DOHH2 (cell line): ENCODE results near the gene KRTCAP2.

Experiments
- H3F3A ChIP-seq: fragments of 200-600 bp; sonication (generic), shearing (Covaris generic); 2 replicates; pipeline ENCODE4 v1.6.0; 2016; ENCODE audit warnings: antibody characterized with exemption, mild to moderate bottlenecking; ENCODE audit not compliant: control insufficient read depth, insufficient read depth
- H3K27ac ChIP-seq: fragments of 200-600 bp; sonication (generic); 2 replicates; pipeline ENCODE4 v1.5.1; 2014; ENCODE audit warnings: low read depth, mild to moderate bottlenecking, low read length, moderate library complexity
- H3K27me3 ChIP-seq: fragments of 200-600 bp; sonication (generic); 2 replicates; pipeline ENCODE4 v1.6.1; 2014; ENCODE audit warnings: mild to moderate bottlenecking, low read length, mixed read lengths; ENCODE audit not compliant: control insufficient read depth
- H3K36me3 ChIP-seq: fragments of 200-600 bp; sonication (generic); 2 replicates; pipeline ENCODE4 v1.6.1; 2014; ENCODE audit warnings: mild to moderate bottlenecking, low read length, moderate library complexity, mixed read lengths; ENCODE audit not compliant: control insufficient read depth
- H3K4me1 ChIP-seq: fragments of 200-600 bp; sonication (generic); 2 replicates; pipeline ENCODE4 v1.6.1; 2014; ENCODE audit warnings: mild to moderate bottlenecking, low read length, mixed read lengths; ENCODE audit not compliant: control insufficient read depth
- H3K4me2 ChIP-seq: fragments of 200-600 bp; sonication (generic); 2 replicates; pipeline ENCODE4 v1.6.0; 2014; ENCODE audit warnings: mild to moderate bottlenecking, low read length, moderate library complexity
- H3K4me3 ChIP-seq: fragments of 200-600 bp; sonication (generic); 2 replicates; pipeline ENCODE4 v1.5.1; 2014; ENCODE audit warnings: mild to moderate bottlenecking, low read length, mixed read lengths
- H3K79me2 ChIP-seq: fragments of 200-600 bp; sonication (generic); 2 replicates; pipeline ENCODE4 v1.6.1; 2014; ENCODE audit warnings: mild to moderate bottlenecking, low read length, mixed read lengths; ENCODE audit not compliant: control insufficient read depth
- H3K9me2 ChIP-seq: fragments of 200-600 bp; sonication (generic); replicated peaks from 2 replicates; pipeline ENCODE4 v1.6.1; 2014; ENCODE audit warnings: mild to moderate bottlenecking, low read length, mixed read lengths; ENCODE audit not compliant: control insufficient read depth
- H3K9me3 ChIP-seq: fragments of 200-600 bp; sonication (generic); 2 replicates; pipeline ENCODE4 v1.6.1; 2014; ENCODE audit warnings: antibody characterized with exemption, low read length, mixed read lengths; ENCODE audit not compliant: control insufficient read depth, insufficient read depth
- H4K20me1 ChIP-seq: fragments of 200-600 bp; sonication (generic); 2 replicates; pipeline ENCODE4 v1.6.0; 2014; ENCODE audit warnings: low read depth, mild to moderate bottlenecking, antibody characterized with exemption, low read length, moderate library complexity; ENCODE audit not compliant: control insufficient read depth, insufficient read depth
- EZH2phosphoT487 ChIP-seq: fragments of 200-600 bp; sonication (generic); IDR thresholded peaks from 2 replicates; pipeline ENCODE4 v1.6.1; 2017; ENCODE audit warnings: borderline replicate concordance, mild to moderate bottlenecking, antibody characterized with exemption, low read length, moderate library complexity, mixed read lengths
- TF ChIP-seq, protein P1 (sequence below): fragments of 200-600 bp; sonication (generic); IDR thresholded peaks from one replicate; pipeline ENCODE4 v1.5.1; 2014; ENCODE audit warnings: antibody characterized with exemption, mild to moderate bottlenecking, low read depth, low read length; ENCODE audit not compliant: poor library complexity, severe bottlenecking

The KRTCAP2 gene

DNA sequence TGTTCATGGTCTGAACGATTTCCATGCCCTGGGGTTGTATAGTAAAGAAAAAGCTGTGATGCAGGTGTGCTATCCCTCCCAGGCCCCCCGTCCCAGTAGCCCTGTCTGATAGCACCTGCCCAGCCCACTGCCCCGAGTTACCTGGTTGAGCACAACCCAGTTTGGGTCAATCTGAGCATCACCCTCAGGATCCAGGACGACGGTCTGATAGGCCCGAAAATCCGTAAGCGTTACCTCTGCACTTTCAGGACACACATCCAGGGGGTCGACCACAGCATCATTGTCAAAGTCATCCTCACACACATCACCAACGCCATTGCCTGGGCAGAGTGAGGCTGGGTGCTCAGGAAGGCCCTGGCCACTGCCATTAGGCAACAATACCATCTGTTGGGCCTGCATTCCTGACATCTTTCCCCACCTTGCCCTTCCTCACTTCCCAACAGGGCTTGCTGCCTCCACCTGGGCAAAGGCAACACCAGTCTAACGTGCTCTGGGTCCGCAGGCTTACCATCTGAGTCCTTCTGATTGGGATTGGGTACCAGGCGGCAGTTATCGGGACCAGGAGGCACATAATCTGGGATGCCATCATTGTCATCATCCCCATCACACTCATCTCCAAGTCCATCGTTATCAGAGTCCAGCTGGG is 24.9 kb upstream of the KRTCAP2 start:
- TF ChIP-seq, protein P1, sequence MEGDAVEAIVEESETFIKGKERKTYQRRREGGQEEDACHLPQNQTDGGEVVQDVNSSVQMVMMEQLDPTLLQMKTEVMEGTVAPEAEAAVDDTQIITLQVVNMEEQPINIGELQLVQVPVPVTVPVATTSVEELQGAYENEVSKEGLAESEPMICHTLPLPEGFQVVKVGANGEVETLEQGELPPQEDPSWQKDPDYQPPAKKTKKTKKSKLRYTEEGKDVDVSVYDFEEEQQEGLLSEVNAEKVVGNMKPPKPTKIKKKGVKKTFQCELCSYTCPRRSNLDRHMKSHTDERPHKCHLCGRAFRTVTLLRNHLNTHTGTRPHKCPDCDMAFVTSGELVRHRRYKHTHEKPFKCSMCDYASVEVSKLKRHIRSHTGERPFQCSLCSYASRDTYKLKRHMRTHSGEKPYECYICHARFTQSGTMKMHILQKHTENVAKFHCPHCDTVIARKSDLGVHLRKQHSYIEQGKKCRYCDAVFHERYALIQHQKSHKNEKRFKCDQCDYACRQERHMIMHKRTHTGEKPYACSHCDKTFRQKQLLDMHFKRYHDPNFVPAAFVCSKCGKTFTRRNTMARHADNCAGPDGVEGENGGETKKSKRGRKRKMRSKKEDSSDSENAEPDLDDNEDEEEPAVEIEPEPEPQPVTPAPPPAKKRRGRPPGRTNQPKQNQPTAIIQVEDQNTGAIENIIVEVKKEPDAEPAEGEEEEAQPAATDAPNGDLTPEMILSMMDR: no peak
- TF ChIP-seq EZH2phosphoT487: no peak
- Histone ChIP-seq H3K4me2 (no peak overlapping the region), H4K20me1 (no peaks in the 10 kb centered on the region), H3K36me3 (0 out of 2 replicates have a peak, but pooled peaks cover 5% of the 10 kb centered on the region), H3K27me3 (no peaks in the 10 kb centered on the region), H3K4me3 (no peak overlapping the region), H3K79me2 (no peaks in the 10 kb centered on the region; the same call in 1 of the 2 replicates), H3K27ac (no peak overlapping the region), H3K4me1 (peaks cover 27% of the 10 kb centered on the region), H3F3A (peaks cover 4% of the 10 kb centered on the region; the same call in 1 of the 2 replicates), H3K9me3 (no peaks in the 10 kb centered on the region), H3K9me2 (no peaks in the 10 kb centered on the region)

DNA sequence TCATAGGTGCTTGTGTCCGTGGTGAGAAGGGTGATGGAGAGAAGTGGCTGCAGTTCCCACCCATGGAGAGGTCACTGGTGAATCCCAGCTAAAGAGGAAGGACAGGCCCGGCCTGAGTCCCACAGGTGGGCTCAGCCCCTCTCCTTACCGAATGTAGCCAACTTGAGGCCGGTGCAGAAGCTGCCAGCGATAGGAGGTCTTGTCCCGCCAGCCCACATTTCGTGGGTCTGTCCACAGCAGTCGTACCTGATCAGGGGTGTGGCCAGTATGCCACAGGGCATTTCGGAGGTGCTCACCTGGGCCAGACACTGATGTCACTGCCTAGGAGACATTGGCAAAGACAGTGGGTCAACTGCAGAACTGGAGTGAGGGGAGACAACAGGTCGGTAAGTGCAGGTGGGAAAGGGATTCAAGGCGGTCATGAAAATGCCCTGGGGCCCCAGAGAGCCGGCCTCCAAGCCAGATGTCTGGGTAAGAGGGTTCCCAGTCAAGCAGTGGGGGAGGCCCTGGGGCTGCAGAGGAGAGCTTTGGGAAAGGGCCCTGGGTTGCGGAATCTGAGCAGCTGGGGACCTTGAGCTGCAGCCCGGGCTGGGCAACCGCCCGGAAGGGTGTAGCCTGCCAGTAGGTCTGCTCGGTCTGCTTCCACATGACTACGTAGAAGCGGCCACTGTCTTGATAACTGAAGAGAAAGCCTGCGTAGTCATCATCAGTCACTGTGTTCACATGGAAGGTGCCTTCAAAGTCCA is 24.0 kb upstream of the KRTCAP2 start:
- TF ChIP-seq EZH2phosphoT487: no peak
- TF ChIP-seq, protein P1: no peak
- Histone ChIP-seq H3K79me2 (no peaks in the 10 kb centered on the region; the same call in 1 of the 2 replicates), H3K9me2 (no peaks in the 10 kb centered on the region), H3K4me1 (peaks cover 34% of the 10 kb centered on the region), H3F3A (peaks cover 9% of the 10 kb centered on the region; the same call in 1 of the 2 replicates), H3K4me3 (no peak overlapping the region), H3K27me3 (no peaks in the 10 kb centered on the region), H3K9me3 (no peaks in the 10 kb centered on the region), H3K36me3 (0 out of 2 replicates have a peak, but pooled peaks cover 5% of the 10 kb centered on the region), H4K20me1 (no peaks in the 10 kb centered on the region), H3K27ac (no peak overlapping the region), H3K4me2 (no peak overlapping the region)

DNA sequence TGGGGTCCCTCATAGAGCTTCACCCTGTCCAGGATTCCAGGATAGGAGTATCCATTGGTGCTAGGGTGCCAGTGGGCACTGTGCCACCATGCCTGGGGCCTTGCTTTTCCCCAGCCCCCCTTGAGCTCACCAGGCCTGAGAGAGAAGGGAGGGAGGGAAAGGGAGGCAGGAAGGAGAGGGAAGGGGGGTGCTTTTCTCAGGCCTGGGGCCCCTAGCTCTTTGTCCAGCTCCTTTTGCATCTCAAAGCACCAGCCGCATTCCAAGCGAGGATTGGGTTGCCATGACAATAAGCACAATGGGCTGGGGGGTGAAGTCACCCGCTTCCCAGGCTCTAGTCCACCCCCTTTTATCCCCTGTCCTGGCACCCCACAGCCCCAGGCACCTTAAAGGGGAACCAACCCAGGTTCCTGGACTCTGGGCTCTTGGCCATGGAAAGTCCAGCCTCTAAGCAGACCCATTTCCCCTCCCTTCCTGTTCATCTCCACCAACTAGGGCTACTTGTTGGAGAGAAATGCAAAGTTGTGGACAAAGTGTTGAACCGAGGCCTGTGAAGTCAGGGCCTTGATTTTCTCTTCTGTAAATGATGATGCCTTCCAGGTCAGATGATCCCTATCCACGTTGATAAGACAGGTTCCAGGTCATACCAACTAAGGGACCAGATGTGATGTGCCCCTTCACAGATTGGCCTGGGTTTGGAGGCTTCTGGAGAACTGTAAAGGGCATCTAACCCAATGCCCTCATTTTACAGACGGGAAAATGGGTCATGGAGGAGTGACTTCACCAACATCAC is 23.2 kb upstream of the KRTCAP2 start:
- no peaks in the 10 kb centered on the region for H4K20me1 ChIP-seq
- 0 out of 2 replicates have a peak, but pooled peaks cover 5% of the 10 kb centered on the region for H3K36me3 ChIP-seq
- H3K27me3 ChIP-seq: no peaks in the 10 kb centered on the region
- no peaks in the 10 kb centered on the region for H3K9me2 ChIP-seq
- H3K9me3 ChIP-seq: no peaks in the 10 kb centered on the region
- peaks cover 11% of the 10 kb centered on the region; the same call in 1 of the 2 replicates for H3F3A ChIP-seq
- H3K4me1 ChIP-seq: peaks cover 34% of the 10 kb centered on the region
- TF ChIP-seq, protein P1: no peak
- TF ChIP-seq EZH2phosphoT487: no peak
- H3K79me2 ChIP-seq: no peaks in the 10 kb centered on the region; the same call in 1 of the 2 replicates
- no peak overlapping the region for H3K27ac ChIP-seq
- no peak overlapping the region for H3K4me3 ChIP-seq
- peak overlapping the region; percentile 87; the same call in 1 of the 2 replicates for H3K4me2 ChIP-seq
